ENCODE measurements around the gene AMD1.
"Not testable (repeated sequence)": the region's sequence is repeated elsewhere in the genome, so short reads cannot be mapped to it uniquely, and the experiment has no call there.

Gene AMD1

DNA sequence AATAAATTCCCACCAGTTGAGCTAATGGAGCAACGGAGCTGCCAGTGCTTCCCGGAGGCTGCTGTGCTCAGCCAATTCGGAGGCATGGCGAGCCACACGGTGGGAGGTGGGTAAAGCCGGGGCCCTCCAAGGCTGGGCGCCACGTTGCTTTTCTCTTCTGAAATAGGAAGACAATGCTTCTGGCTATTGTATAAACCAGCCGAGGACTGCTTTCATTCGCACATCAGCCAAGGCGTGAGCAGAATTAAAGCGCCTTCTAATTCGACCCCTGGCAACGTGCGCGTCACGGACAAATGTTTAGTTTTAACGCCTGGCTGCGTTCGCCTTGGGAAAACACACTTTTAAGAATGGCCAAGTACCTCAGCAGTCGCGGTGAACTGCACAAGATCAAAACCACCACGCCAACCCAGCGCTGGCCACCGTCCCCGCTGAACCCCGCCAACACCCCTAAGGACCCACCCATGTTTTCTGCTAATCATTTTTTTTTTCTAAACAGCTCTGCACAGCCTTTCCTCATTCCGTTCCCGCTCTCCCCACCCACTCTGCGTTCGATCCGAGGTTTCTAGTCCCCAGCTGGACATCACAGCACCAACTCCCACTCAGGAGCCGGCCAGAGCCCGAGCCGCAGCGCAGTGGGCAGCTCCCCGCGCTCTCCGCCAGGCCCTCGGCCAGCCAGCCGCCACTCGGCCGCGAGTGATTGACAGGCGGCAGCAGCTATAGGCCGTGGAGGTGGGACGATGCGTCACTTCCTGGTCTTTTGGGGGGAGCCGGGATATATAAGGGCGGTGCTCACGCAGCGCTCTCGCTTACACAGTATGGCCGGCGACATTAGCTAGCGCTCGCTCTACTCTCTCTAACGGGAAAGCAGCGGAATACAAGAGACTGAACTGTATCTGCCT is at the start of gene AMD1:
AMD1 (plus strand) TSS at position 805 of the 899 bp plus-strand sequence. CDS start 321 bp downstream, outside the sequence.
- H3K27ac Mint-ChIP-seq: peak within 1 kb of the TSS; percentile 99
- H3K36me3 Mint-ChIP-seq: peaks cover 7 to 13% of the 10 kb centered on the region in 2 donors
- H3K27me3 Mint-ChIP-seq: no peaks in the 10 kb centered on the region
- peaks cover 18 to 35% of the 10 kb centered on the region in 2 donors for H3K4me1 Mint-ChIP-seq
- DNase-seq (peak; percentile 93), ATAC-seq (replicated peaks) (peak; percentile 85 to 89)
- H3K9me3 Mint-ChIP-seq: no peaks in the 10 kb centered on the region
- H3K4me3 Mint-ChIP-seq: peak within 1 kb of the TSS; percentile 97 to 100

DNA sequence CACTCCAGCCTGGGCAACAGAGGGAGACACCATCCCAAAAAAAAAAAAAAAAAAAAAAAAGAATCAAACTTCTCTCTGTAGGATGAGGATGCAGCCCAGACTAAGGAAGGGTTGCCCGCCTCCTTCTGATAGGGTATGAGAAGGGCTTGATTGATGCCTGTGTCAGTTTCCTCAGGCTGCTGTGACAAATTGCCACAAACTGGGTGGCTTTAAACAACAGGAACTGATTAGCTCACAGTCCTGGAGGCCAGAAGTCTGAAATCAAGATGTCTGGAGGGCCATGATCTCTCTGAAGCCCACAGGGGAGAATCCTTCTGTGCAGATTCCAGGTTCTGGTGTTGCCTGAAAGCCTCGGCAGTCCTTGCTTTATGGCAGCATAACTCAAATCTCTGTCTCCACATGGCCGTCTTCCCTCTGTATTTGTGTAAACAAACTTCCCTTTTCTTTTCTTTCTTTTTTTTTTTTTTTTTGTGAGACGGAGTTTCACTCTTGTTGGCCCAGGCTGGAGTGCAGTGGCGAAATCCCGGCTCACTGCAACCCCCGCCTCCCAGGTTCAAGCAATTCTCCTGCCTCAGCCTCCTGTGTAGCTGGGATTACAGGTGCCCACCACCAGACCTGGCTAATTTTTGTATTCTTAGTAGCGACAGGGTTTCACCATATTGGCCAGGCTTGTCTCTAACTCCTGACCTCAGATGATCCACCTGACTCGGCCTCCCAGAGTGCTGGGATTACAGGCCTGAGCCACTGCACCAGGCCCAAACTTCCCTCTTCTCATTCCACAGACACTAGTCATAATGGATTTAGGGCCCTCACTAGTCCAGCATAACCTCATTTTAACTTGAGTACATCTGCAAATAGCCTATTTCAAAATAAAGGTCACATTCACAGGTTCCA is 48.1 kb upstream of the AMD1 start:
- Mint-ChIP-seq H3K27ac (peak overlapping the region; percentile 88), H3K4me1 (peaks cover 5 to 7% of the 10 kb centered on the region in 2 donors), H3K4me3 (peak overlapping the region; percentile 13 to 67), H3K36me3 (no peaks in the 10 kb centered on the region), H3K9me3 (no peaks in the 10 kb centered on the region), H3K27me3 (no peaks in the 10 kb centered on the region)
- ATAC-seq (replicated peaks) (peak; percentile 53 to 64), DNase-seq (no peak)

DNA sequence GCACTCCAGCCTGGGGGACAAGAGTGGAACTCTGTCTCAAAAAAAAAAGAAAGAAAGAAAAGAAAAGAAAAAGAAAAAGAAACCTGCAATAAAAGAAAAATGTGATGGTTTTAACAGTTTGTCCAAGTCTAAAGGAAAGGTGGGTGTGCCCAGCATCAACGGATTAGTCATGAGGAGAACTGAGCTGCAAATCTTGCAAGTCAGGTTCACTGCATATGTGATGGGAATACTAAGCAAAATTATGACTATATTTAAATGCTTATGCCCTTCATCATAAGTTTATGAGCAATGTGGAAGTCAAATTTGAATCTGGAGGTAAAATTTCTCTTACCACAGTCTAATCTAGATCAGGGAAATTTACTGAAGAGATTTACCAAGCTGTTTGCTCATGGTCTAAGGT is 46.2 kb upstream of the AMD1 start:
- H3K4me3 Mint-ChIP-seq: no peak overlapping the region
- DNase-seq (no peak), ATAC-seq (replicated peaks) (no peak)
- H3K4me1 Mint-ChIP-seq: peaks cover 5 to 7% of the 10 kb centered on the region in 2 donors
- no peaks in the 10 kb centered on the region for H3K9me3 Mint-ChIP-seq
- H3K36me3 Mint-ChIP-seq: no peaks in the 10 kb centered on the region
- no peak overlapping the region for H3K27ac Mint-ChIP-seq
- H3K27me3 Mint-ChIP-seq: no peaks in the 10 kb centered on the region

DNA sequence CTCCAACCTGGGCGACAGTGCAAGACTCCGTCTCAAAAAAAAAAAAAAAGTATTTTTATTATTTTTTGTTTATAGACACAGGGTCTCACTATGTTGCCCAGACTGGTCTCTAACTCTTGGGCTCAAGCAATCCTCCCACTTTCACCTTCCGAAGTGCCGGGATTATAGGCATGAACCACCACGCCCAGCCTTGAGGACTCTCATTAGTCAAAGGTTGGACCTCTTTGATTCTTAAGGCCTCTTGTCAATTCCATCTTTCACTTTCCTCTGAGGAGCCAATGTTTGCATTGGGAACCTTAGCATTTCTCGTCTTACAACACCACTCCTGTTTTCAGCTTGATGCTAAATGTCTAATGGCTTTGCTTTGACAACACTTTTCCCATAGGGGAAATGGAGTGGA is 43.2 kb upstream of the AMD1 start:
- Mint-ChIP-seq H3K36me3 (no peaks in the 10 kb centered on the region), H3K4me1 (peaks cover 3 to 6% of the 10 kb centered on the region in 2 donors), H3K4me3 (no peak overlapping the region), H3K27ac (no peak overlapping the region), H3K9me3 (no peaks in the 10 kb centered on the region), H3K27me3 (no peaks in the 10 kb centered on the region)
- ATAC-seq (replicated peaks) (no peak), DNase-seq (no peak)

DNA sequence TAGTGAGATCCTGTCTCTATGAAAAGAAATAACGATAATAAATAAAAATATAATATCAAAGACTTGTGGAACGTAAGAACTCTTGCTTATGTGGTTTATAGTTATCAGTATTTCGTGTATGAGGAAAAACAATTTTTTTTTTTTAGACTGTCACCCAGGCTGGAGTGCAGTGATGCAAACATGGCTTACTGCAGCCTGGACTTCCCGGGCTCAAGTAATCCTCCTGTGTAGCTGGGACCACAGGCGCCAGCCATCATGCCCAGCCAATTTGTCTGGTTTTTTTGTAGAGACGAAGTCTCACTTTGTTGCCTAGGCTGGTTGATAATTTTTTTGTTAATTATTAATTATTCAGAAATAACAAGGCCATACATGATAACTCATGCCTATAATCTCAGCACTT is 40.8 kb upstream of the AMD1 start:
- Mint-ChIP-seq H3K27ac (no peak overlapping the region), H3K9me3 (no peaks in the 10 kb centered on the region), H3K4me1 (no peaks in the 10 kb centered on the region), H3K36me3 (no peaks in the 10 kb centered on the region), H3K4me3 (no peak overlapping the region), H3K27me3 (no peaks in the 10 kb centered on the region)
- DNase-seq (no peak), ATAC-seq (replicated peaks) (no peak)

DNA sequence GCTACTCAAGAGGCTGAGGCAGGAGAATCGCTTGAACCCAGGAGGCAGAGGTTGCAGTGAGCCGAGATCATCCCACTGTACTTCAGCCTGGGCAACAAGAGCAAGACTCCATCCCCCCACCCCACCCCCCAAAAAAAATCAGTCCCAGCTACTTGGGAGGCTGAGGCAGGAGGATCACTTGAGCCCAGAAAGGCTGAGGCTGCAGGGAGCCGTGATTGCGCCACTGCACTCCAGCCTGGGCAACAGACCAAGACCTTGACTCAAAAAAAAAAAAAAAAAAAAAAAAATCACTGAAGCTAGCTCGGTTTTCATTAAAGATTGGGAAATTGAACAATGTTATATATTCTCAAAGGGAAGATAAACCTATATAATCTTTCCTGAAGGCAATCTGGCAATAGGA is 38.8 kb upstream of the AMD1 start:
- H3K36me3 Mint-ChIP-seq; H3K27me3 Mint-ChIP-seq; H3K9me3 Mint-ChIP-seq; ATAC-seq (replicated peaks); H3K4me1 Mint-ChIP-seq; DNase-seq; H3K27ac Mint-ChIP-seq; H3K4me3 Mint-ChIP-seq: not testable (repeated sequence)

DNA sequence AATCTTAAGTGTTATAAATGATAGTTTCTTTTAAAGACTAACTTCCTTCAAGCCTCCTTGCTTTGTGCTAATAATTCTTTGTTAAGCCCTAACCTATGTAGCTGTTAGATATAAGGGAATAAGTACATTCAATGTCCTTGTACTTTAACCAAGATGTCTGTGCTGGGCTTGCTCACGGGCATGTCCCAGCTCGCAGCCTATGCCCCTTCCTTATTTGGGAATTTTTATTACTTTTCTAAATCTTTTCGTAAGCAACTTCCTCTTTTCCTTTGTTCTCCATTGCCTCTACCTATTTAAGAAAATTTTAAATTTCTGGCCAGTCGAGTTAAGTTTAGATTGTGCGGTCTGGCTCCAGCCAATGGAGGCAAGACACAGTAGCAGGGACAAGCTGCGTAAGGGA is 33.3 kb upstream of the AMD1 start:
- Mint-ChIP-seq H3K36me3 (peaks cover 2 to 3% of the 10 kb centered on the region in 2 donors), H3K4me1 (peaks cover 0 to 6% of the 10 kb centered on the region in 2 donors), H3K27ac (no peak overlapping the region), H3K4me3 (no peak overlapping the region), H3K27me3 (no peaks in the 10 kb centered on the region), H3K9me3 (no peaks in the 10 kb centered on the region)
- DNase-seq (no peak), ATAC-seq (replicated peaks) (no peak)

DNA sequence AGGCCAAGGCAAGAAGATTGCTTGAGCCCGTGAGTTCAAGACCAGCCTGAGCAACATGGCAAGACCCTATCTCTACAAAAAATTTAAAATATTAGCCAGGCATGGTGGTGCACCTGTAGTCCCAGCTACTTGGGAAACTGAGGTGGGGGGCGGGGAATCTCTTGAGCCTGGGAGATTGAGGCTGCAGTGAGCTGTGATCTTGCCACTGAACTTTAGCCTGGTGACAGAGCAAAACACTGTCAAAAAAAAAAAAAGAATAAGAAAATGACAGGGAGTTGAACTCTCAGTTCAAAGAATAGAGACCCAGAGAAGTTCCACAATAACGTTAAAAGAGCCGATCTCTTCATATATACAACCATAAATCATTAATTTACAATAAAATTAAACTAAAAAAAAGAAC is 24.8 kb upstream of the AMD1 start:
- Mint-ChIP-seq H3K27ac (no peak overlapping the region), H3K4me3 (no peak overlapping the region), H3K36me3 (peaks cover 0 to under 1% of the 10 kb centered on the region in 2 donors), H3K4me1 (no peaks in the 10 kb centered on the region), H3K9me3 (no peaks in the 10 kb centered on the region), H3K27me3 (no peaks in the 10 kb centered on the region)
- ATAC-seq (replicated peaks): no peak
- no peak for DNase-seq

DNA sequence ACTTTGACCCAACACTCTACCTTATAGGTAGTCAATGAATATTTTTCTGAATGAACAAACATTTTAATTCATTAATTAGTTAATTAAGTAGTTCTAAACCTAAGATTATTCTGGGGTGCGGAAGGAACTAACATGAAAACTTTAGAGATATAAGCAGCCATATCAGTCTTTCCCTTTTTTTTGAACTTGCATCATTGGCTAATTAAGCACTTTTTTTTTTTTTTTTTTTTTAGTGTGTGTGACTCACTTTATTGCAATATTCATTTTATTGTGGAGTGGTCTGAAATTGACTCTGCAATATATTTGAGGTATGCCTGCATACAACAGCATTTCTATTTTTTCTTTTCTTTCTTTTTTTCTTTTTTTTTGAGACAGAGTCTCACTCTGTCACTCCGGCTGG is 21.8 kb upstream of the AMD1 start:
- Mint-ChIP-seq H3K4me1 (no peaks in the 10 kb centered on the region), H3K9me3 (no peaks in the 10 kb centered on the region), H3K27me3 (no peaks in the 10 kb centered on the region), H3K27ac (no peak overlapping the region), H3K36me3 (no peaks in the 10 kb centered on the region), H3K4me3 (no peak overlapping the region)
- DNase-seq (no peak), ATAC-seq (replicated peaks) (no peak)

DNA sequence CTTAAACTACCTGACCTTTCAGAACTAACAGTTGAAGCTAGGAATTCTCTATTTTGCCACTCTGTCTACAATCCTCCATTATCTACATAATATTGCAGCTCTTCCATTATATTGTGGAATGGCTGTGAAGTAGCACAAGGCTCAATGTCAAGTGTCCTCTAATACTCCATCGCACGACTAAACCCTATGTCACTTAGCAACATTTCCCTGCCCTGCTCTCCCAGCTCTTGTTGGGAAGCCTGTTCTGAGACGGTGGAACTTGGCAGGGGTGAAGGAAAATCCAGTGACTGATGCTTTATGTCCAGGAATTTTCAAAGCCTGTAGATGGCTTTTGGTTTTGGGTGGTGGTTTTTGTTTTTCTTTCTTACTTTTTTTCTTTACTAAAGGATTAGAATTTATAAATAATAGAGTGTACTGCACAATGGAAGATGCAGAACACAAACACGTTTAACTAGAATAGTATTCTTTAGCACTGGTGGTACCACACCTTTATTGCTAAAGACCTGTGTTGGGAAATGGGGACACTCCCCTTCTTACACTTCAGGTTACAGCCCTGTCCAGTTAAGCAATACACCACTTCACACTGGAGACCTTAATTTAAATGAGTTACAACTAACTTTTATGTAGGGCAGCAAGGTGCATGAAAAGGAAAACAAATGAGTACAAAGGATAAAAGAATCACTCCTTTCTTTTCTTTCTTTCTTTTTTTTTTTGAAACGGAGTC is 20.7 kb upstream of the AMD1 start:
- DNase-seq: no peak
- peaks cover 0 to 1% of the 10 kb centered on the region in 2 donors for H3K36me3 Mint-ChIP-seq
- peaks cover 0 to 2% of the 10 kb centered on the region in 2 donors for H3K4me1 Mint-ChIP-seq
- peaks cover 0 to under 1% of the 10 kb centered on the region in 2 donors for H3K9me3 Mint-ChIP-seq
- no peaks in the 10 kb centered on the region for H3K27me3 Mint-ChIP-seq
- no peak overlapping the region for H3K27ac Mint-ChIP-seq
- no peak overlapping the region for H3K4me3 Mint-ChIP-seq
- no peak for ATAC-seq (replicated peaks)

DNA sequence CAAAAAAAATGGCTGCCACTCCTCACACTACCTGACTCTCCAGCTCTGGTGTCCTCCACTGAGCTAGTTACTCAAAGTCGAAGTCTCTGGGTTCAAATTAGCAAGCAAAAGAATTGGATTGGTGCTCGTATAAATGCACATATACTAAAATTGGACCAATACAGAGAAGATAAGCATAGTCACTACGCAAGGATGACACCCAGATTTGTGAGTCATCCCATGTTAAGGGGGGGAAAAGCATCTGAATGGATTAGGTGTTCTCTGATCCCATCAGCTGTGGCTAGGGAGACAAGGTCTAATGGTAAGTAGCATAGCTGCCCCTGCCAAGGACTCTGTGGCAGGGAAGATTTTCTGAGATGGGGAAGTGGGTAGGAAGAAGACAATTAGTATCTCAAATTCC is 18.3 kb upstream of the AMD1 start:
- Mint-ChIP-seq H3K4me1 (peaks cover 7 to 16% of the 10 kb centered on the region in 2 donors), H3K36me3 (peaks cover 0 to 5% of the 10 kb centered on the region in 2 donors), H3K27me3 (no peaks in the 10 kb centered on the region), H3K27ac (no peak overlapping the region), H3K9me3 (peaks cover 1 to 4% of the 10 kb centered on the region in 2 donors), H3K4me3 (no peak overlapping the region)
- no peak for ATAC-seq (replicated peaks)
- DNase-seq: no peak

DNA sequence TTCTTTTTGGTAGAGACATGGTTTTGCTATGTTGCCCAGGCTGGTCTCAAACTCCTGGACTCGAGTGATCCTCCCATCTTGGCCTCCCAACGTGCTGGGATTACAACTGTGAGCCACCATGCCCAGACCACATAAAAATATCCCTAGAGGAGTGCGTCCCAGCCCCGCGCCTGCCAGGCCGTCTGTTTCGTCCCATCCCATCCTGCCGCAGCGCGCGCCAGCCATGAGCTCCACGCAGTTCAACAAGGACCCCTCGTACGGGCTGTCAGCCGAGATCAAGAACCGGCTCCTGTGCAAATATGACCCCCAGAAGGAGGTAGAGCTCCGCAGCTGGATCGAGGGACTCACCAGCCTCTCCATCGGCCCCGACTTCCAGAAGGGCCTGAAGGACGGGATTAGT is 16.6 kb upstream of the AMD1 start:
- Mint-ChIP-seq H3K27me3 (no peaks in the 10 kb centered on the region), H3K4me3 (no peak overlapping the region), H3K9me3 (peaks cover 1 to 4% of the 10 kb centered on the region in 2 donors), H3K36me3 (peaks cover 0 to 5% of the 10 kb centered on the region in 2 donors), H3K27ac (no peak overlapping the region), H3K4me1 (peaks cover 7 to 16% of the 10 kb centered on the region in 2 donors)
- ATAC-seq (replicated peaks) (no peak), DNase-seq (no peak)

DNA sequence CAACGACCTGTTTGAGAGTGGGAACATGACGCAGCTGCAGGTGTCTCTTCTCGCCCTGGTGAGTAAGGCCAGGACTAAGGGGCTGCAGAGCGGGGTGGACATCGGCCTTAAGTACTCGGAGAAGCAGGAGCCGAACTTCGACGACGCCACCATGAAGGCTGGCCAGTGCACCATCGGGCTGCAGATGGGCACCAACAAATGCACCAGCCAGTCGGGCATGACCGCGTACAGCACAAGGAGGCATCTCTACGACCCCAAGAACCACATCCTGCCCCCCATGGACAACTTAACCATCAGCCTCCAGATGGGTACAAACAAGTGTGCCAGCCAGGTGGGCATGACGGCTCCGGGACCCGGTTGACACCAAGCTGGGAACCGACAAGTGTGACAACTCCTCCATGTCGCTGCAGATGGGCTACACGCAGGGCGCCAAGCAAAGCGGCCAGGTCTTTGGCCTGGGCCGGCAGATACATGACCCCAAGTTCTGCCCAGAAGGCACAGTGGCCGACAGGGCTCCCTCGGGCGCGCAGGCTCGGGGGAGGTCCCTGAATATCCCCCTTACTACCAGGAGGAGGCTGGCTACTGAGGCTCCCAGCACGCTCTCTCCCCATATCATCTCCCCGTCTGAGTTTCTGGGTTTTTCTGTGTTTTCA is 15.9 kb upstream of the AMD1 start:
- ATAC-seq (replicated peaks): peak in 1 of 2 donors; percentile 26
- H3K27me3 Mint-ChIP-seq: no peaks in the 10 kb centered on the region
- DNase-seq: no peak
- H3K4me3 Mint-ChIP-seq: peak overlapping the region; percentile 72 to 75
- H3K9me3 Mint-ChIP-seq: peaks cover 1 to 4% of the 10 kb centered on the region in 2 donors
- H3K36me3 Mint-ChIP-seq: peaks cover 0 to 5% of the 10 kb centered on the region in 2 donors
- H3K27ac Mint-ChIP-seq: peak overlapping the region; percentile 95
- H3K4me1 Mint-ChIP-seq: peaks cover 7 to 16% of the 10 kb centered on the region in 2 donors

Measured in stimulated activated naive B cell treated with anti-CD40 and anti-IgM and Interleukin-4, amounts not matched to agents 10 μg/mL and 1 μg/mL and 100 μg/mL, for 72 hours (primary cell).